GM18907 (cell line): ENCODE results near the gene SEMA7A.
A peak's percentile ranks its signal among the peaks of the same experiment; 100 is the strongest.

Experiments used
- ATAC-seq: cut with Tn5 transposase; IDR thresholded peaks from one replicate; pipeline ENCODE4 v1.9.1; 2021; ENCODE audit warnings: mild to moderate bottlenecking, moderate library complexity; ENCODE audit not compliant: unreplicated experiment

SEMA7A gene

DNA sequence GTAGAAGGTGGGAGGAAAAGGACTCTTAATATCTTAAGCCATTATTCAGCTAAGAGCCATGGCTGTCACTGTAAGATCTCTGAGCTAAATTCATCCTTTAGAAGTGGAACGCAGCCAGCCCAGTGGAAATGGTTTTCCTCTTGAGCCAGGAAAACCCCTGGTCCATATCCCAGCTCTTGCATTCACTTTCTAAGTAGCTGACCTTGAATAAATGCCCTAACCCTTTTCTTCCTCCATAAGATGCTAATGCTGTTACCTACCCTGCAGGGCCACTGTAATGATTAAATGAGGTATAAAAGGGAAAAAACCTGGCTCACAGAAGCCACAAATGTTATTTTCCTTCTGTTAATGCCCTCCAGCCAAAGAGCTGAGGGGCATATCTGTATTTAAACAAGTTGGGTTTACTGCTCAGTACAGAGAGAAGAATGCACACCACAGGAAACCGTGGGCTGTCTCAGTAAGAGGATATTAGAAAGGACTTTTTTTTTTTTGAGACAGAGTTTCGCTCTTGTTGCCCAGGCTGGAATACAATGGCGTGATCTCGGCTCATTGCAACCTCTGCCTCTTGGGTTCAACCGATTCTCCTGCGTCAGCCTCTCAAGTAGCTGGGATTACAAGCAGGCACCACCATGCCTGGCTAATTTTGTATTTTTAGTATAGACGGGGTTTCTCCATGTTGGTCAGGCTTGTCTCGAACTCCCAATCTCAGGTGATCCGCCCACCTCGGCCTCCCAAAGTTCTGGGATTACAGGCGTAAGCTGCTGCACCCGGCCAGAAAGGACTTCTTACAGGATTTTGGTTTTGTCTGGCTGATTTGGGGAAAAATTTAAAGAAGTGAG is 20.4 kb upstream of the SEMA7A start:
- ATAC-seq: no peak

DNA sequence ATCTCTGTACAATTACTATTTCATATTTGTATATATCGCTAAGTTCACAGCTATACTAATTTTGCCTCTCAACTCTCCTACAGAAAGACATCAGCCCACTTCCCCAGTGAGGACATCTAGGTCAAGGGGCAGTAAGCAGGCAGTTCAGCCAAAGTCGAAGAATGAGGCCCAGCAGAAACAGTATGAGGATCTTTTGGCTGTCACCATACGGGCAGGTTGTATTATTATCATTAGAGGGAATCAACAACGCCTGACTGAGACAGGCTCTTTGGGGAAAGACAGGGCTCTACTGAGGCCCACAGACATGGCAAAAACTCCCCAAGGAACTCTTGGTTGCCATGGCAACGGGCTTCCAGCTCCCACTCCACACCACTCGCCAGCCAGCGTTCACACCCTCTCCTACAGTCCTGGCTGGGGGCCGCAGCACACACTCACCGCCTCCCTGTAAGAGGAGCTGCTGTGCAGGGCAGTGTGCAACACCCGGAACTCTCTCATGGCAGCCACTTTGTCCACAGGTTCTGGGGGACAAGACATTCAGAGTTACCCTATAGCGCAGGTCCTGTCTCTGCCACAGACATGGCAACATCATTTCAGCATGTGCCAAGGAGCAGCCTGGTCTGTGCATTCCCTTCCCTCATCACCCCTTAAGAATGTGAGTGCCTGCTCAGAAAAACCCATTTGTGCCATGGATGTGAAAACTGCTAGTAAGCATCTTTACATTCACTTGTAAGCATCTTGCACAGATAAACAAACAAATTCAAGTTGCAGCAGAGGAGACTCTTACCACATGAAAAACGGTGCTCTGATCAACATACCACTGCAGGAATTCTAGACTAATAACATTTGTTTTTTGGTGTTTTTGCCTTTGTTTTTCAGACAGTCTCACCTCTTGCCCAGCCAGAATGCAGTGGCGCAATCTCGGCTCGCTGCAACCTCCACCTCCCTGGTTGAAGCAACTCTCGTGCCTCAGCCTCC is 18.4 kb upstream of the SEMA7A start:
- no peak for ATAC-seq

DNA sequence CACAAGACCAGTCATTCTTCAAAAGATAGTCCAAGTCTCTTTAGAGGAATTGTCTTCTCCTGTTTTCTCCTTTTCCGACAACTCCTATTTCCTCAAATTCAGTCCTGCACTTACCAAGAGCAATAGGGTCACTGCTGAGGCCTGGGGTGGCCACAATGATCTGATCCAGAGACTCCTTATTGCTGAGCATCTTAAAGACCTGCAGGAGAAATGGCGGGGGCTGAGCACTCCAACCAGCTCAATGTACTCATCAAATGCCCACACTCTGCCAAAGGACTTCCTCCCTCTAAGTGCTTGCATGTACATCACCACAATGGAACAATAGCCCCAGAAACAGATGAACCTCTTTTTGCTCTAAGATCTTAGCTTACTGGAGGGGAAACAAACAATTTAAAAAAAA is 17.6 kb upstream of the SEMA7A start:
- no peak for ATAC-seq

DNA sequence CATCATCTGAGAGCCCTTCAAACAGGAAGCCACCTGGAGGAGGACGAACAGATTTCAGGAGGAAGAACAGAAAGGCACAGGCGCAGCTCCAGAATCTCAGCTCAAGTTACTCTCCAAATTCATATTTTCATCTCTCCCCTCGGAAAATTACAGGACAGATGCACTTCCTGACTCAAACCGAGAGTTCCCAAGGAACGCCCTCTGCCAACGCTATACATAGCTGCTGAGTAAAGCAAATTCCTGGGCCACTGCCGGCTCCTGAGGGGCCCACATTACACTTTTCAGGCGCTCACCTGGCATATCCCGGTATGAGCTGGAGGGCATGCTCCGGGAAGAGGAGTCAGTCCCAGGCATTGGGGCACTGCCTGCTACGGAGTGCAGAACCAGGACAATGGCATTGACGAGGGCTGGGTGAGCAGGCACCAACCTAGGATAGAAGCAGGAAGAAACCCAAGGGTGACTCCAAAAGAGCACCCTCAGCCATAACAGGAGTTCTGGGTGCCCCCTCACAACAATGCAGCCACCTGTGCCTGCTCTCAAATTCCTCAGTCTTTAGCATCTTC is 16.0 kb upstream of the SEMA7A start:
- no peak for ATAC-seq

DNA sequence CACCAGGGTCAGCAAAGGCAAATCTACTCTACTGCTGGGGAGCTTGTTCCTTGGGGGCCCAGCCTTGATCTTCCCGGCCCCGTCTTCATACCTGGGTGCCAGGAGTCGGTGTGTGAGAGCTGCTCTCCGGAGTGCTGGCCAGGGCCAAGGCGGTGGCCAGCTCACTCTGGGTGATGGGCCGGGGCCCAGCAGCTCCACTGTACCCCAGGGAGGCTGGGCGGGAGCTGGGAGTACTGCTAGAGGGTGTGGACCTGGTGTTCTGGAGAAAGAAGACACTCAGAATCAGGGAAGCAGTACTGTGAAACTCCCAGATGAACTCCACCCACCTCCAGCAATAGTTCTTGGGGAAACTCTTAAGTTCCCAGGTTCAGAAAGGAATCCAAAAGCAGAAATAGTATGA is 15.3 kb upstream of the SEMA7A start:
- ATAC-seq: no peak

DNA sequence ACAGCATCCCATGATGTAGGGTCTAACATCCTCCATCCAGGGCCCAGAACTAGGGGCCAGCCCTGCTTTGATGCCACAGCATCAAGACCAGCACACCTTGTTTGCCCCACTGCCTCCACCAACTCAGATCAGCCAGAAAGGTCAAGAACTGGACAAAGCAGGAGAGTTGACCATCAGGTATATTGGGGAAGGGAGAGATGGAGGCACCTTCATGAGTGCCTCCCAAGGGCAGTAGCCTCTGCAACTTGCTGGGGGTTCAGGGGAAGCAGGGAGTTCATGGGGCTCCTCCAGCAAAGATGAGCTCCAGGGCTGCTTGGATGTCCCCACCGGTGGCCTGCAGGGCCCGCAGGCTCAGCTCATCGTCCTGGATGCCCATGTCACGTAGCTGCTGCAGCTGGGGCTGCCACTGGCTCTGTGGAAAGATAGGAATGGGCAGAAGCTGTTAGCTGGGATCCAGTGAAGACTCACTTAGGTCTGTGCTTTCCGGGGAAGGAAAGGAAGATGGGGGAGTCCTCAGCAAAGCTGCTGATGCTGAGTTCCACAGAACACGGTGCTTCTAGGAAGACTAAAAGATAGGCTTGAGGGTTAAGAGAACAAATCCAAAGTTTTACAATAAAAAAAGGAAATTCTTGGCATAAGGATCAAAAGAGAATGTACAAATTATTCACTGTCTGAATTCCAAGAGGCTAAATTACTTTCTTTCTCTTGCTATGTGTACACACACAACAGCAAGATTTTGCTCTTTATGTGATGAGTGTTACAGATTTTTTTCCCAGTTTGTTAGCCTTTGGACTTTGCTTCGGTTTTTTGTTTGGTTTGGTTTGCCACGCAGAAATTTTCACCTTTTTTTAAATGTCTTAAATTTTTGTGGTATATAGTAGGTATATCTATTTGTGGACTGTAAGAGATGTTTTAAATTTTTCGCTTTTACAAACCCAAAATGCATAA is 12.3 kb upstream of the SEMA7A start:
- ATAC-seq: no peak

DNA sequence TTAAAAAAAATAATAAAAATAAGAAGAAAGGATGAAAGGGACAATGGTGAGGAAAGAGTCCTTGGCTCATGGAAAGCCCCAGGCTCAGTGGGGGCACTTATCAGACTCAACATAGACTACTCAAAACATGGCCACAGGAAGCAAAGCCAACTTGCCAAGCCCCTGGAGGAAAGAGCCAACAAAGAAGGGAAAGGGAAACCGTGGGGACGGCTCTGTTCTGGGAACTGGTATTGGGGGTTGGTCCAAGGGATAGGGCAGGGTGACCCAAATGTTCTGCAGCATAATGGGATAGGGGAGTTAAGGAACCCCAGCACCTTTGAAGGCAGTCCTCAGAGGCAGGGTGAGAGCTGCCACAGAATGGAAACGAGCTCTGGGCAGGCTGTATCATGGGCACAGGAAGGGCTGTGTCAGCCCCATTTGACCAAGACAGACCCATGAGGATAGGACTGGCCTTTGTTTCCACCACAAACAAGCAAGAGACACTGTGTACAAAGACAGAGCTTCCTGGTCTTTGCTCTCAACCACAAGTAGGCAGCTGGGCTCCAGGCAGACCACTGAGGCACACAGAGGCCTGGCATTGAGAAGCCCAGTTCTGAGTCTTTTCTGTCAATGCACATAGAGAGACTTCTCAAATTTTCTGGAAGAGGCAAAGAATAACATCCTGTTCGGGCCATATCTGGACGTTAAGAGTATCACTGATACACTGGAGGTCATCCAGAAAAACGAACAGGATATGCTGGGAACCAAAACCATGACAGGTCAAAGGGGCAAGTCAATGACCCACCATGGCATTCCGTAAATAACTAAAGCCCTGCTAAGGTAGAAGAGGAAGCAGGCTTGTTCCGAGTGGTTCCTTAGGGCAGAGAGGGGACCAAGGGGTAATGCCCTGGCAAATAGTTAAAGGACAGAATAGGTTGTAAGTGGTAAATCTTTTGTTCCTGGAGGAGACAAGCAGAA is 10.6 kb upstream of the SEMA7A start:
- ATAC-seq: no peak

DNA sequence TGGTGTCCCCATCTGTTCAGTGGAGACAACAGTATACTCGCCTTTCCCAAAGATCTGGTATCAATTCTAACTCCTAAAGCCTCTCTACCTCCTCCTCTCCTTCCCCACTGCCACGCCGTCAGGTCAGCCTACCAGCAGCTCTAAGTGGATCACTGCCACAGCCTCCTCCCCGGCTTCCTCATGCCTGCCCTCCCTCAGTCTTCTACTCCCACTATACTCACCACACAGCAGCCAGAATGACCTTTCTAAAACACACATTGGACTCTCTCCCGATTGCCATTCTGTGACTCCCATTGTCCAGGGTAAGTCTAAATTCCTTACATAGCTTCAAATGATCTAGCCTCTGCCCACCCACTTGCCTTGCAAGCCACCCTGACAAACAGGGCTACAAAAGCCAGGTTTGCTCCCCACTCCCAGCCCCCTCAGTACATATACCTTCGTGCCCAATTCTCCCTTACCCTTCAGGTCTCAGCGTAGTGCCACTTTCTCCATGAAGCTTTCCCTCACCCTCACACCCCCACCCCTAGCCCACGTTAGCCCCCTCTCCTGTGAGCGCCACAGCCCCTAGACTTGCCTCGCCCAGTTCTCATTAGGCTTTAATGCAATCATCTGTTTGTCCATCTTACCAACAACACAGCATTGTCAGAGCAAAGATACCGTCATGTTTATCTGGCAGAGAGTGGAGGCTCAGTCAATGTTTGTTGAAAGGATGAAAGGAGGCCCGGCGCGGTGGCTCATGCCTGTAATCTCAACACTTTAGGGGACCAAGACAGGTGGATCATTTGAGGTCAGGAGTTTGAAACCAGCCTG is 9.5 kb upstream of the SEMA7A start:
- no peak for ATAC-seq

DNA sequence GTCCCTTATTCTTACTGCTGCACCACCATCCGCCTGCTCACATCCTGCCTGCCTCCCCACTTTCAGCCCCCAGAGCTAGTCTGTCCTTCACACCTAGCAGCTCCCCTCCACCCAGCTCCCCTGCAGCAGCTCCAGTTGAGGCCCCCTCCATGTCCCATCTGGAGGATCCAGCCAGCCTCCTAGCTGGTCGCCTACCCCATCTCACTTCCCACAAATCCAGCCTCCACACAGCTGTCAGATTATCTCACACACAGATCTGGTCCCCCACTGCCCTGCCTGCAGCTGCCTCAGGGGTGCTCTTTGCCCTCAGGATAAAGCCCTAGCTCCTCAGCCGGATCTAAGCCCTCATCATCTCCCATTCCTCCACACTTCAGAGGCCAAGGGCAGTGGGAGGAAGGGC is 8.8 kb upstream of the SEMA7A start:
- no peak for ATAC-seq

DNA sequence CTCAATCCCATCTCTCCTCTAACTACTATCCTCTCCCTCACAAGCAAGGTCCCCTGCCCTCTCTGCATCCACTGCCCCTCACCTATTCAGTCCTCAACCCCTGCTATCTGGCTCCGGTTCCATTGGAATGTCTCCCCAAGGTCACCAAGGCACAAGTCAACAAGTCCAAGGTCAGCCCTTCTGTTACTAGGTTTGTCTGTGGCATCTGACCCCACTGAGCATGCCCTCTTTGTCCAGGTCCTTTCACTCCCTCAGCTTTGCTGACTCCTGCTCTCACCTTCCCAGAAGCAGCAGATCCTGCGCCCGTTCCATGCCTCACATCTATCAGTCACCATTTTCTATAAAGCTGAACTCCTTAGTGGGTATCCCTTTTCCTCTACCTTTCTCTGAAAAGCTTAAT is 8.3 kb upstream of the SEMA7A start:
- no peak for ATAC-seq

DNA sequence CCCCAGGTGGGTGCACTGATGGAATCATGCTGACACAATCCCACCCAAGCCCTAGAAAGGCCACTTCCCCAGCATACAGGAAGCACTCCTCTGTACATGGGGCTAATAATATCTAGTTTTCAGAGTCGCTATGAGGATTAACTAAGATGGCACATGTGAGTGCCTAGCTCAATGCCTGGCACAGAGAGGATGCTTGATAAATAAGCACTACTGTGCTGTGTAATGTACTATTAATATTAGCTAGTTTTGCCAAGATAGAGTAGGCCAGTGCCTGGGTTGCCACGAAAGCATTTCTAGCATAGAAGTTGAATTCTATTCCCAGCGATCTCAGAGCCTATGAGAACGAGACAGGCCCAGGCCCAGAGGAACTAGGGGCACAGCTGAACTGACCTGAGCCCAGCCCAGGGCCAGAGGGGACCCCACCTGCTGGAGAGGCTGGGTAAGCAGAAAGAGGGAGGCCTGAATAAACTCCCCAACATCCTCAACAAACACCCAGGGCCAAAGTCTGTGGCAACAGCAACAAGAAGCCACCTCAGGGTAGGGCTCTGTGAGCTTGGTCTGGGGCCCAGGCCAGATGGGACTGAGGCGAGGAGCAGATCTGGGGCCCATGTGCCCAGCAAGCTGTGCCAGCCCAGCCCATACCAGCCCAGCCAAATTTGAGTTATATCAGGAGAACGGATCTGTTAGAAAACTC is 7.6 kb upstream of the SEMA7A start:
- ATAC-seq: no peak

DNA sequence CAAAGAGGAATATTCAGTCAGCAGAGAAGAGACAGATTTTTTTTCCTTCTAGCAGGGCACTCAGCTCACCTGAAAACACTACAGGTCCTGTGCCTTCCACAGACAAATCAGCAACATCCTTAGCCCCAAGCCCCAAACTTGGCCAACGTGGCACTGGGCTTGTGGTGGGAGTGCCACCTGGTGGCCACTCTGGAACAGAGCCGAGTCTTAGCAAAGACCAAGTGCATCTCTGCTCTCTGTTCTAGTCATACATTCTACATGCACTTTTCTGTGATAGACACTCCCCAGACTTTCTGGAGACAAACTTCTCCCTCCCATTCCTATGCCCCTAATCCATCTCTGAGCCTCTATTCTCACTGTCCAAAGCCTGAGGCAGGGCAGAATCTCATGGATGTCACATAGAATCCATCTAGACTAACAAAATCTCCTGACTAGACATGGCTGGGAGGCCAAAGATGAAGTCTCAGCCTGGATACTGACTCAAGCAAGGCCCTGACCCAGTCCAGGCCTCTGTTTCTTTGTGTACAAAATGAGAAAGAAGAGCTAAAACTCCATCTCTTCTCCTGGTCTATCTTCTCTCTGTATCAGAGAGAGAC is 5.1 kb upstream of the SEMA7A start:
- ATAC-seq: peak; percentile 49

DNA sequence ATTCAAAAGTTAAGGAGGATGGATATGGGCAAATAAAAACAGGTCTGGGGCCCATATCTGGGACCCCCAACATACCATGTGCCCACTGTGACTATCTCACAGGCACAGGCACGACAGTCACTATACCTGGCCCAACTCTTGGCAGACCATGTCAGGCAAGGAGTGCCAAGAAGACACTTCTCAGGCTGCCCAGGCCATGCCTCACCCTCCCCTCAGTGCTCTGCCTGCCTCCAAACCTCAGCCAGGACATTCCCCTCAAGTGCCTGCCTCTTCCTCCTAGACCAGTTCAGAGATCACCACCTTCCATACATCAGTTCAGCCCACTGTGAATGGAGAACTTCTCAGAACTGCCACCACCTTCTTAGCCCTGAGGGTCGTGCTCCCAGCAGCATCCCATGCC is 4.4 kb upstream of the SEMA7A start:
- ATAC-seq: no peak

DNA sequence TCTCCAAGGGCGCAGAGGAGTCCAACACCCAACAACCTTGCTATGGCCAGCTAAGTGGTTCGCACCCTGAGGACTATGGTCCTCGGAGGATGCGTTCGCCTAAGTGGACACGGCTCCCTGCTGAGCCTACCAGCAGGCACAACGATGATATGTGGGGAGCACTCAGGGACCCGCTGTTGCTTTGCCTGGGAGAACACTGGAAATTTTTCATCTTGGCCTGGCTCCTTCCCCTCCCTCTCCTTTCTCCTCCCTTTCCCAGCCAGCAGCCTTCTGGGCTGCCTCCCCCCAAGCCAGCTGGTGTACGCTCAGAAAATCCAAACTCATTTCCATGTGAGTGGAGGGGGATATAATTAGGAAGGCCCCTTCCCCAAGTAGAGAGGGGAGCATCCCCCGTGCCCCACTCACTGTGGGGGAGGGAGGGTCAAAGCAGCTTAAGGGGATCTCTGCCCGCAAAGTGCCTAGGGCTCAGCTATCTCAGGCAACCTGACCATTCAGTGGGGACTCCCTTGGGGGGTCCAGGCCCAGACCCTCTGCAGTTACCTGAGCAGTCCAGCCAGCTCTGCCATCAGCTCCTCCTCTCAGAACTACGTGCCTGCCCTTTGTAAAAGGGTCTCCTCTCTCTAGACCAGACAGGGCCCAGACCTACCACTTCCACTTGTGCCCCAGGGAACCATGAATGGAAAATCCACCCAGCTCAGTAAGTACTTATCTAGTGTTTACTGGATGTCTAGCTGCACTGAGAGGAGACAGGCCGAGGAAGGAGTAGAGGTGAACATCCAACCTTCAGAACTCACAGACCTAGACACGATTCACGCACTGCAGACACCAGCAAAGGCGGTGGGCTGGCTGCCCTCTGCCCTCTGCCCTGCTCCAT is 742 bp upstream of the SEMA7A start:
- ATAC-seq: no peak

DNA sequence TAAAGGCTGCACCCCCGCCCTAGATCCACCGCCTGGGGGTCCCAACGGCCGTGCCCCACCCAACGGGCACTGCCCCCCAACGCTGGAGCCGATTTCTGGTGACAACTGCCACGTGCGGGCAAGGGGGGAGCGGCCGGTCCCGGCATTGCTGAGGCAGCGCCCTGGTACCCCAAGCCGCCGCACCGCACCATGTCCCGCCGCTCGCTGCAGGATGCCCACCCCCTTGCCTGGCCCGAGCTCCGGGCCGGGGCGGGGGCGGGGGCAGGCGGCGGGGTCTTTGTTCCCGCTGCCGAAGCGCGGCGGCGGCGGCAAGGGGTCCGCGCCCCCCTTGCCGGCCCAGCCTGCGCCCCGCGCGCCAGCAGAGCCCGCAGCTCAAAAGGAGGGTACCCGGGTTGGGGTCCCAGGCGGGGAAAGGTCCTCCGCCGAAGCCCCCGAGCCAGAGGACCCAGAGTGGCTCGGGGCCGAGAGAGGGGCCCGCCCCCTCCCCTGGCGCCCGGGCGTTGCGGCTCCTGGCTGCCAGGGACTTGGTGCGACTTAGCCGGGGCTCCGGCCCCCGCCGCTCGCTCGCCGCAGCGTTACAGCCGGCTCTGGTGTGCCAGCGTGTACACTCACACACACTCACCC is 678 bp downstream of the SEMA7A start:
- peak; percentile 3 for ATAC-seq
